ENCODE results near the gene MAS1L. TPM values are rescaled to one million over a fixed set of nuclear protein-coding genes. Genes with fewer than 3 reads are reported as not detected.

The MAS1L gene
- total RNA-seq, 1 experiment from 2014 or later: not detected

- no peak overlapping the region for H2AFZ ChIP-seq (ENCODE audit: low read length)
- H3K14ac ChIP-seq (ENCODE audit: insufficient read depth, low read length): no peak overlapping the region
- no peak overlapping the region for H4K5ac ChIP-seq (ENCODE audit: insufficient read length, low read depth, low read length)
- no peak overlapping the region for H3K4ac ChIP-seq (ENCODE audit: low read depth, low read length)
- H3K4me2 ChIP-seq (ENCODE audit: insufficient read depth, insufficient read length, low read length): no peak overlapping the region
- no peak for TF ChIP-seq CTCF (conservative IDR thresholded peaks at IDR 0.05)
- H3K9ac ChIP-seq (ENCODE audit: extremely low read depth, insufficient read length, low read length): no peak overlapping the region
- no peak overlapping the region for H2AK5ac ChIP-seq (ENCODE audit: insufficient read length, low read length)
- no CpG with 5 or more reads among the region's 5 CpGs for WGBS (ENCODE audit: extremely low coverage, insufficient read length, low lambda C conversion rate)
- no peak overlapping the region for H2BK120ac ChIP-seq (ENCODE audit: low read depth, low read length, poor library complexity, severe bottlenecking)
- no peaks in the 10 kb centered on the region for H3K79me1 ChIP-seq (ENCODE audit: insufficient read depth, low read depth, low read length, poor library complexity, severe bottlenecking)
- Mint-ChIP-seq H3K36me3 (ENCODE audit: insufficient read depth in 1 of 3, low read depth in 3 of 3) (no peaks in the 10 kb centered on the region), H3K27me3 (ENCODE audit: low read depth) (peaks cover 6% of the 10 kb centered on the region), H3K4me3 (no peak overlapping the region), H3K27ac (no peak overlapping the region), H3K4me1 (no peaks in the 10 kb centered on the region), H3K9me3 (no peaks in the 10 kb centered on the region; a peak in 1 of 5 replicates)
- H2BK15ac ChIP-seq (ENCODE audit: low read depth, low read length): no peak overlapping the region
- H3K23me2 ChIP-seq (ENCODE audit: insufficient read length, low read depth, low read length, poor library complexity, severe bottlenecking): no peaks in the 10 kb centered on the region
- no peak overlapping the region for H2BK20ac ChIP-seq (ENCODE audit: low read depth, low read length, poor library complexity, severe bottlenecking)
- no peak overlapping the region for H3K18ac ChIP-seq (ENCODE audit: insufficient read length, low read depth, low read length)
- DNase-seq: no peak
- H3K27ac ChIP-seq (ENCODE audit: insufficient read length, low read depth, low read length): no peak overlapping the region
- H4K20me1 ChIP-seq (ENCODE audit: control insufficient read depth, insufficient read depth, insufficient read length): no peaks in the 10 kb centered on the region
- H3K4me1 ChIP-seq (ENCODE audit: insufficient read depth, low read length): no peaks in the 10 kb centered on the region
- no peak overlapping the region for H3K56ac ChIP-seq (ENCODE audit: insufficient read length, low read depth, low read length)
- H3K23ac ChIP-seq (ENCODE audit: insufficient read length, low read depth, low read length): no peak overlapping the region
- H2BK12ac ChIP-seq (ENCODE audit: insufficient read length, low read depth, low read length): no peak overlapping the region
- no peak overlapping the region for H2BK5ac ChIP-seq (ENCODE audit: insufficient read length, low read length)
- H4K91ac ChIP-seq (ENCODE audit: insufficient read length, low read depth, low read length): no peak overlapping the region
- no peaks in the 10 kb centered on the region for H3K9me3 ChIP-seq (ENCODE audit: control insufficient read depth, low read depth, low read length)
- no peaks in the 10 kb centered on the region for H3K27me3 ChIP-seq (ENCODE audit: insufficient read depth, low read length)
- no peak overlapping the region for H3T11ph ChIP-seq (ENCODE audit: low read length)
- no peaks in the 10 kb centered on the region for H3K79me2 ChIP-seq (ENCODE audit: insufficient read depth, low read length)
- H4K8ac ChIP-seq (replicated peaks; ENCODE audit: insufficient read length, low read depth, low read length): no peak overlapping the region
Observed at GRCh38 chr6:29502597-29502996, 14.8 kb upstream of the MAS1L start.
